ENCODE measurements around the gene KCNJ12. TPM values are rescaled to one million over a fixed set of nuclear protein-coding genes. Genes with fewer than 3 reads are reported as not detected.
A peak's percentile ranks its signal among the peaks of the same experiment; 100 is the strongest.

The KCNJ12 gene
- total and polyA plus RNA-seq, 4 experiments from 2014 or later: not detected

- no peak overlapping the region for H3K4me3 Mint-ChIP-seq
- H3K36me3 ChIP-seq (ENCODE audit: insufficient read depth, low read length): no peaks in the 10 kb centered on the region
- DNase-seq: no peak
- peaks cover 0 to 9% (median 2%) of the 10 kb centered on the region in 4 donors for H3K4me1 Mint-ChIP-seq
- H3K4me3 ChIP-seq (ENCODE audit: low read length in 2 of 2): no peak overlapping the region
- H3K27ac ChIP-seq (ENCODE audit: low read depth, low read length): no peak overlapping the region
- H3K4me1 ChIP-seq (ENCODE audit: insufficient read depth, low read length): no peaks in the 10 kb centered on the region
- no peaks in the 10 kb centered on the region for H3K27me3 ChIP-seq (ENCODE audit: insufficient read depth, low read length)
- no peaks in the 10 kb centered on the region for H3K36me3 Mint-ChIP-seq
- H3K9me3 Mint-ChIP-seq: no peaks in the 10 kb centered on the region
- H3K27ac Mint-ChIP-seq: no peak overlapping the region
- CTCF ChIA-PET (ENCODE audit: partially characterized antibody): no interaction called here
- H3K9me3 ChIP-seq (ENCODE audit: control insufficient read depth in 1 of 2, low read length in 2 of 2): no peaks in the 10 kb centered on the region
- intact Hi-C loops (cut with micrococcal nuclease): no loop called here
- H3K27me3 Mint-ChIP-seq: peaks cover 15 to 19% of the 10 kb centered on the region in 2 donors
- POLR2A ChIA-PET (ENCODE audit: partially characterized antibody): no interaction called here
Observed at GRCh38 chr17:21372256-21372954, 3.8 kb upstream of the KCNJ12 start.

DNA sequence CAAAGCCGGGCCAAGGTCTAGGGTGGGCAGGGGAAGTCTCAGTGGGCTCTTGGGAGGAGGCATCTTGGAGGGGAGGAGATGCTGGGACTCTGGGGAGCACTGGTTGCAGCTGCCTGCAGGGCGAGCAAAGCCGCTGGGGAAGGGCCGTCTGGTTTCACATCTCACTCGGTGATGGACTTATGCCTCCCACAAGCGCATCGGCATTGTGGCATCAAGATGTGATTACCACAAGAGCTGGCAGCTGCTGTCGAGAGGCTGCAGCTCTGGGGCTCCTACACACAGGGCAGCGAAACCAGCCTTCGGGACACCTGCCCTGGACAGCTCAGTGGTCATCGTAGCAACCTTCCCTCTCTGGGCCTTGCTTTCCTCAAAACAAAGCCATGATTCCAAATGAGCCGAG is 3.1 kb upstream of the KCNJ12 start:
- no peak overlapping the region for H3K27ac Mint-ChIP-seq
- Histone ChIP-seq H3K27ac (ENCODE audit: low read depth, low read length) (no peak overlapping the region), H3K4me1 (ENCODE audit: insufficient read depth, low read length) (no peaks in the 10 kb centered on the region), H3K27me3 (ENCODE audit: insufficient read depth, low read length) (no peaks in the 10 kb centered on the region), H3K4me3 (ENCODE audit: low read length in 2 of 2) (no peak overlapping the region), H3K36me3 (ENCODE audit: insufficient read depth, low read length) (no peaks in the 10 kb centered on the region), H3K9me3 (ENCODE audit: control insufficient read depth in 1 of 2, low read length in 2 of 2) (no peaks in the 10 kb centered on the region)
- H3K27me3 Mint-ChIP-seq: peaks cover 16 to 18% of the 10 kb centered on the region in 2 donors
- DNase-seq: no peak
- ChIA-PET POLR2A (ENCODE audit: partially characterized antibody) (no interaction called here), CTCF (ENCODE audit: partially characterized antibody) (interaction anchor here (1.1 kb wide), 1 partner anchor 84 kb away, joined by 3 read pairs; no protein-coding TSS in a partner anchor)
- H3K4me3 Mint-ChIP-seq: no peak overlapping the region
- no peaks in the 10 kb centered on the region for H3K9me3 Mint-ChIP-seq
- H3K4me1 Mint-ChIP-seq: peaks cover 2 to 9% (median 3%) of the 10 kb centered on the region in 4 donors
- intact Hi-C loops (cut with micrococcal nuclease): no loop called here
- no peaks in the 10 kb centered on the region for H3K36me3 Mint-ChIP-seq

DNA sequence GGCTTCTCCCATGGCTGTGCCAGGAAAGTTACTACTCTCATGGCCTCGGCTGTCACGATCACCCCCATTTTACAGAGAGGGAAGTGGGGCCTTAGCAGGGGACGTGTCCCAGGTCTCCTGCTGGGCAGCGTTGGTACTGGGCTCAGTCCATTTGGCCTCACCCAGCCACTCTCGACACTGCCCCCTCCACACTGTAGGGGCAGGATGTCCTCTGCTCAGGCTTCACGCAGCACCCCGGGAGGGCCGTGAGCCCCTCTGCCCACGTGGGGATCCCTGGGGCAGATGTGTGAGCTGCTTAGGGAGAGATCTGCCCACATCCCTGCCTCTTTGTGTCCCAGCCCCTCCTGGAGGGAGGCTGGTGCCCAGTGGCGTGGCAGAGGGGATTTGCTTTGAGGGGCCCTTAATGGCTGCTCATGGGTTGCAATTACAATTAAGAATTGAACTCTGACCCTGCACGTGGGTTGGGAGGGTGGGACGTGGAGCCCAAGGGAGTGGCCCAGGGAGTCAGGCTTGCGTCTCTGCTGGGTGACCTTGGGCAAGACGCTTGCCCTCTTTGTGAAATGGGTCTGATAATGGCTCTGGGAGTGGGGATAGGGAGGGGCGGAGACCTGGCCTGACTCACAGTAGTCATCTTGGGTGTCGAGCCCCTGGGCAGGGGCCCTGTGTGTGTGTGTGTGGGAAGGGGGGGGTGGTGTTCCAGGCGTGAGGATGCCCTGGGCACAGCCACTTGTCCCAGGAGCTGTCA is 2.3 kb upstream of the KCNJ12 start:
- intact Hi-C loops (cut with micrococcal nuclease): no loop called here
- peaks cover 2 to 9% (median 5%) of the 10 kb centered on the region in 4 donors for H3K4me1 Mint-ChIP-seq
- Histone ChIP-seq H3K9me3 (ENCODE audit: control insufficient read depth in 1 of 2, low read length in 2 of 2) (no peaks in the 10 kb centered on the region), H3K27me3 (ENCODE audit: insufficient read depth, low read length) (no peaks in the 10 kb centered on the region), H3K36me3 (ENCODE audit: insufficient read depth, low read length) (no peaks in the 10 kb centered on the region), H3K27ac (ENCODE audit: low read depth, low read length) (no peak overlapping the region), H3K4me3 (ENCODE audit: low read length in 2 of 2) (no peak overlapping the region), H3K4me1 (ENCODE audit: insufficient read depth, low read length) (no peaks in the 10 kb centered on the region)
- no peaks in the 10 kb centered on the region for H3K9me3 Mint-ChIP-seq
- no peak overlapping the region for H3K27ac Mint-ChIP-seq
- no peaks in the 10 kb centered on the region for H3K36me3 Mint-ChIP-seq
- ChIA-PET CTCF (ENCODE audit: partially characterized antibody) (interaction anchor here (1.1 kb wide), 1 partner anchor 83 kb away, joined by 3 read pairs; no protein-coding TSS in a partner anchor), POLR2A (ENCODE audit: partially characterized antibody) (no interaction called here)
- no peak overlapping the region for H3K4me3 Mint-ChIP-seq
- DNase-seq: no peak
- H3K27me3 Mint-ChIP-seq: peaks cover 12 to 13% of the 10 kb centered on the region in 2 donors

- DNase-seq: no peak
- Histone ChIP-seq H3K27ac (ENCODE audit: low read depth, low read length) (no peak overlapping the region), H3K9me3 (ENCODE audit: control insufficient read depth in 1 of 2, low read length in 2 of 2) (no peaks in the 10 kb centered on the region), H3K4me1 (ENCODE audit: insufficient read depth, low read length) (no peaks in the 10 kb centered on the region), H3K27me3 (ENCODE audit: insufficient read depth, low read length) (no peaks in the 10 kb centered on the region), H3K36me3 (ENCODE audit: insufficient read depth, low read length) (no peaks in the 10 kb centered on the region), H3K4me3 (ENCODE audit: low read length in 2 of 2) (no peak overlapping the region)
- no peaks in the 10 kb centered on the region for H3K36me3 Mint-ChIP-seq
- H3K4me1 Mint-ChIP-seq: peaks cover 2 to 9% (median 5%) of the 10 kb centered on the region in 4 donors
- POLR2A ChIA-PET (ENCODE audit: partially characterized antibody): no interaction called here
- CTCF ChIA-PET (ENCODE audit: partially characterized antibody): interaction anchor here (0.6 to 0.9 kb wide), 2 partner anchors 13 to 22 kb away, joined by 3 read pairs; no protein-coding TSS in a partner anchor
- intact Hi-C loops (cut with micrococcal nuclease): no loop called here
- no peak overlapping the region for H3K4me3 Mint-ChIP-seq
- no peaks in the 10 kb centered on the region for H3K9me3 Mint-ChIP-seq
- peaks cover 12 to 13% of the 10 kb centered on the region in 2 donors for H3K27me3 Mint-ChIP-seq
- H3K27ac Mint-ChIP-seq: no peak overlapping the region
Observed at GRCh38 chr17:21374441-21375161, 1.6 kb upstream of the KCNJ12 start.

DNA sequence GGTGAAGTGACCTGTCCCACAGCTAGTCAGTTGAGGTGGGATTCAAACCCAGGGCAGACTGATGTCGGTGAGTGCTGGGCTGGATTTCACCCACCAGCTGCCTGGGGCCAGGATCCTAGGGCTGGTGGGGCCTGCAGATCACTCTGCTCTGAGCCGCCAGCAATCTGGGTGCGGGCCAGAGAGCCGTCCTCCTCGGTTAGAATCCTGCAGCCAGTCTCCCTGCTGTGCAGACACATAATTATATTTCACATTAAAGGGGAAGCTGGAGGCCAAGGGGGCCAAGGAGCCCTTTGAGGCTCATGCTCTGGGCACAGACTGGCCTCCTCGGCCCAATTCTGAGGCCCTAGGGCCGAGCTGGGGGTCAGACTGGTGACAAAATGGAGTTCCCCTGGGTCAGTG is 996 bp upstream of the KCNJ12 start:
- H3K27ac ChIP-seq (ENCODE audit: low read depth, low read length): no peak overlapping the region
- Mint-ChIP-seq H3K4me1 (peaks cover 2 to 9% (median 5%) of the 10 kb centered on the region in 4 donors), H3K36me3 (no peaks in the 10 kb centered on the region), H3K27me3 (peaks cover 12 to 13% of the 10 kb centered on the region in 2 donors), H3K9me3 (no peaks in the 10 kb centered on the region), H3K4me3 (peak overlapping the region in 2 of 8 donors; percentile 29 to 40), H3K27ac (no peak overlapping the region)
- DNase-seq: no peak
- H3K36me3 ChIP-seq (ENCODE audit: insufficient read depth, low read length): no peaks in the 10 kb centered on the region
- POLR2A ChIA-PET (ENCODE audit: partially characterized antibody): no interaction called here
- no peaks in the 10 kb centered on the region for H3K9me3 ChIP-seq (ENCODE audit: control insufficient read depth in 1 of 2, low read length in 2 of 2)
- H3K4me3 ChIP-seq (ENCODE audit: low read length in 2 of 2): no peak overlapping the region
- CTCF ChIA-PET (ENCODE audit: partially characterized antibody): interaction anchor here (0.6 to 0.9 kb wide), 2 partner anchors 12 to 22 kb away, joined by 3 read pairs; no protein-coding TSS in a partner anchor
- H3K4me1 ChIP-seq (ENCODE audit: insufficient read depth, low read length): no peaks in the 10 kb centered on the region
- intact Hi-C loops (cut with micrococcal nuclease): no loop called here
- H3K27me3 ChIP-seq (ENCODE audit: insufficient read depth, low read length): no peaks in the 10 kb centered on the region

DNA sequence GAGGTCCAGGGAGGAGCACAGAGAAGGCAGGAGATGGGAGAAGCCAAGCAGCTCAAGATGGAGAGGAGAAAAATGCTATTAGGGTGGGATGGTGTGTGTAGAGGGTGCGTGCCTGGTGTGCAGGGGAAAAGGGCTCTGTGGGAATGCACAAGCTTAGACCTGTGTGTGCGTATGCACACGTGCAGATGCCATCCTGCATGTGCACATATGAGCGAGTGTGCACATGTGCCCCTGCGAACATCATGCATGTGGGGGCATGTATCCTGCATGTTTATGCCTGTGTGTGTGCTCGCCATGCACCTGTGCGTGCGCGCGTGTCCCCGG is 438 bp upstream of the KCNJ12 start:
- Histone ChIP-seq H3K4me1 (ENCODE audit: insufficient read depth, low read length) (no peaks in the 10 kb centered on the region), H3K27me3 (ENCODE audit: insufficient read depth, low read length) (no peaks in the 10 kb centered on the region), H3K27ac (ENCODE audit: low read depth, low read length) (no peak overlapping the region), H3K9me3 (ENCODE audit: control insufficient read depth in 1 of 2, low read length in 2 of 2) (no peaks in the 10 kb centered on the region), H3K36me3 (ENCODE audit: insufficient read depth, low read length) (no peaks in the 10 kb centered on the region), H3K4me3 (ENCODE audit: low read length in 2 of 2) (no peak overlapping the region)
- CTCF ChIA-PET (ENCODE audit: partially characterized antibody): no interaction called here
- intact Hi-C loops (cut with micrococcal nuclease): no loop called here
- Mint-ChIP-seq H3K9me3 (no peaks in the 10 kb centered on the region), H3K4me3 (peak overlapping the region in 5 of 8 donors; percentile 6 to 41 (median 29)), H3K4me1 (peaks cover 2 to 9% (median 5%) of the 10 kb centered on the region in 4 donors), H3K27ac (no peak overlapping the region), H3K27me3 (peaks cover 13 to 16% of the 10 kb centered on the region in 2 donors), H3K36me3 (no peaks in the 10 kb centered on the region)
- no peak for DNase-seq
- POLR2A ChIA-PET (ENCODE audit: partially characterized antibody): no interaction called here

Data from CD4-positive, alpha-beta memory T cell (primary cell).